ENCODE data around the gene RNF44. TPM values are rescaled to one million over a fixed set of nuclear protein-coding genes. Genes with fewer than 3 reads are reported as not detected.

Gene RNF44
- total RNA-seq, 4 donors from 2014 or later, result 8.8 to 23.1 (median 15.5) TPM

- Histone ChIP-seq H3K4me3 (no peak overlapping the region), H3K9me3 (no peaks in the 10 kb centered on the region), H3K27ac (no peak overlapping the region), H3K4me1 (no peaks in the 10 kb centered on the region), H3K36me3 (no peaks in the 10 kb centered on the region), H3K27me3 (no peaks in the 10 kb centered on the region)
- TF ChIP-seq CTCF (IDR thresholded peaks at IDR 0.05) (no peak), POLR2A (IDR thresholded peaks at IDR 0.05) (no peak)
- intact Hi-C loops (cut with DNase I), result no loop called here
- 75 to 78% methylated on average over 7 of the region's 7 CpGs for WGBS, 2 donors
- DNase-seq, result no peak
These were observed 20.0 kb downstream of the RNF44 start for GRCh38 chr5:176517053-176517661.

- H3K27ac ChIP-seq, result no peak overlapping the region
- no peak for DNase-seq
- H3K27me3 ChIP-seq, result no peaks in the 10 kb centered on the region
- no peaks in the 10 kb centered on the region for H3K9me3 ChIP-seq
- WGBS, 2 donors, result 77 to 80% methylated on average over 4 of the region's 4 CpGs
- TF ChIP-seq POLR2A (IDR thresholded peaks at IDR 0.05) (no peak), CTCF (IDR thresholded peaks at IDR 0.05) (no peak)
- intact Hi-C loops (cut with DNase I), result no loop called here
- no peak overlapping the region for H3K4me3 ChIP-seq
- no peaks in the 10 kb centered on the region for H3K36me3 ChIP-seq
- no peaks in the 10 kb centered on the region for H3K4me1 ChIP-seq
These were observed 21.8 kb downstream of the RNF44 start for GRCh38 chr5:176515396-176515795.

- Histone ChIP-seq H3K9me3 (no peaks in the 10 kb centered on the region), H3K36me3 (peaks cover 0 to 8% (median 0%) of the 10 kb centered on the region in 3 donors), H3K4me1 (no peaks in the 10 kb centered on the region), H3K27me3 (no peaks in the 10 kb centered on the region), H3K4me3 (no peak overlapping the region), H3K27ac (no peak overlapping the region)
- DNase-seq, result no peak
- WGBS, 2 donors, result 84 to 89% methylated on average over 7 to 11 of the region's 11 CpGs
- no peak for TF ChIP-seq CTCF (IDR thresholded peaks at IDR 0.05)
- no peak for TF ChIP-seq POLR2A (IDR thresholded peaks at IDR 0.05)
- intact Hi-C loops (cut with DNase I), result no loop called here
These were observed 22.8 kb downstream of the RNF44 start for GRCh38 chr5:176514244-176514950.

GRCh38 chr5:176513788-176514187, 23.4 kb downstream of the RNF44 start:
- Histone ChIP-seq H3K4me1 (no peaks in the 10 kb centered on the region), H3K4me3 (no peak overlapping the region), H3K27ac (no peak overlapping the region), H3K9me3 (no peaks in the 10 kb centered on the region), H3K27me3 (no peaks in the 10 kb centered on the region), H3K36me3 (peaks cover 0 to 14% (median 0%) of the 10 kb centered on the region in 3 donors)
- WGBS, 2 donors, result 86 to 93% methylated on average over 12 of the region's 12 CpGs
- intact Hi-C loops (cut with DNase I), result no loop called here
- no peak for DNase-seq
- TF ChIP-seq POLR2A (IDR thresholded peaks at IDR 0.05) (no peak), CTCF (IDR thresholded peaks at IDR 0.05) (no peak)

GRCh38 chr5:176508603-176509002, 28.6 kb downstream of the RNF44 start:
- DNase-seq, result no peak
- Histone ChIP-seq H3K4me3 (no peak overlapping the region), H3K27me3 (no peaks in the 10 kb centered on the region), H3K27ac (no peak overlapping the region), H3K9me3 (no peaks in the 10 kb centered on the region), H3K4me1 (no peaks in the 10 kb centered on the region), H3K36me3 (peaks cover 0 to 66% (median 13%) of the 10 kb centered on the region in 3 donors)
- TF ChIP-seq CTCF (IDR thresholded peaks at IDR 0.05) (no peak), POLR2A (IDR thresholded peaks at IDR 0.05) (no peak)
- intact Hi-C loops (cut with DNase I), result no loop called here
- 76 to 87% methylated on average over 4 of the region's 4 CpGs for WGBS, 2 donors
